Aorta (tissue), 5 donors: ENCODE measurements around the gene E2F1. TPM values are rescaled to one million over a fixed set of nuclear protein-coding genes. Genes with fewer than 3 reads are reported as not detected.

Experiments used
- ATAC-seq: fragments of 200-7000 bp; cut with Tn5 transposase; one replicate; pipeline ENCODE4 v1.9.1; 2022; ENCODE audit warnings: moderate library complexity; ENCODE audit not compliant: low FRiP score
- DNase-seq, 2 donors: peaks; one replicate each; pipeline ENCODE4 v3.0.0-alpha.2; 2020
- H3K27ac ChIP-seq, 2 donors: one replicate each; pipeline ENCODE4 v1.5.1; 2013; ENCODE audit warnings: low read length in 2 of 2, mild to moderate bottlenecking in 2 of 2, moderate library complexity in 2 of 2, control low read depth in 1 of 2, inconsistent platforms in 1 of 2, low read depth in 1 of 2
- H3K27me3 ChIP-seq, 2 donors: one replicate each; pipeline ENCODE4 v1.6.1; 2013; ENCODE audit warnings: control low read depth in 1 of 2, low read length in 1 of 2, mild to moderate bottlenecking in 1 of 2, moderate library complexity in 1 of 2; ENCODE audit not compliant: insufficient read depth in 2 of 2, control insufficient read depth in 1 of 2
- H3K36me3 ChIP-seq, 2 donors: one replicate each; pipeline ENCODE4 v1.6.1; 2013; ENCODE audit warnings: control low read depth in 1 of 2, low read length in 1 of 2, mild to moderate bottlenecking in 1 of 2; ENCODE audit not compliant: insufficient read depth in 2 of 2, control insufficient read depth in 1 of 2
- H3K4me1 ChIP-seq, 2 donors: one replicate each; pipeline ENCODE4 v1.6.1; 2013; ENCODE audit warnings: low read length in 2 of 2, control low read depth in 1 of 2, mild to moderate bottlenecking in 1 of 2, moderate library complexity in 1 of 2; ENCODE audit not compliant: insufficient read depth in 2 of 2, control insufficient read depth in 1 of 2
- H3K4me3 ChIP-seq, 2 donors: one replicate each; pipeline ENCODE4 v1.5.1; 2013; ENCODE audit warnings: low read length in 2 of 2, control low read depth in 1 of 2, mild to moderate bottlenecking in 1 of 2
- H3K9me3 ChIP-seq: one replicate; pipeline ENCODE4 v1.6.1; 2013; ENCODE audit warnings: mild to moderate bottlenecking, low read length; ENCODE audit not compliant: control insufficient read depth
- WGBS, 2 donors: extraction: QIAGEN DNeasy Blood & Tissue Kit; methylation state at CpG; one replicate each; pipeline ENCODE4 v1.1.7; 2013; 5-methylcytosine and 5-hydroxymethylcytosine counted together
- intact Hi-C, 2 donors: fragments of 100-400 bp; cut with DNase I; formaldehyde crosslinking; loops; one replicate each; pipeline versions ENCODE4 v1.14.2 to v1.15.0; 2022
- polyA plus RNA-seq, 2 donors: library from polyadenylated mRNA; stranded (reverse); fragments of 200-250 nt; gene quantifications; one replicate each; pipeline ENCODE4 v1.2.3, GENCODE V29; 2013
- total RNA-seq, 2 donors: library from RNA; stranded (reverse); fragmentation: NEBNext Ultra II Directional; extraction: Animal tissue kit (Norgen Biotek cat#: 25700); gene quantifications; one replicate each; pipeline ENCODE4 v1.2.1, GENCODE V29; 2021
- donor health status: healthy with polysubstance abuse.
- donor health status: Bipolar disorder and iron deficiency.
- donor health status: DM: no; HTN: no; CAD: no.
- donor health status: DM: no; HTN: no; CAD: no.
- donor health status: DM: yes; HTN: yes; CAD: no.

Gene E2F1
- total and polyA plus RNA-seq, 4 donors: 1.4 to 1.6 (median 1.6) TPM

GRCh38 chr20:33653900-33654596 is 32.1 kb downstream of the E2F1 start:
- no peaks in the 10 kb centered on the region for H3K9me3 ChIP-seq
- DNase-seq: peak in 1 of 2 donors; percentile 75
- H3K4me3 ChIP-seq: no peak overlapping the region
- no peaks in the 10 kb centered on the region for H3K36me3 ChIP-seq
- no peak for ATAC-seq
- intact Hi-C loops: loop anchor here in 1 of 2 donors (5.0 kb wide), 1 partner anchor 197 kb away; no protein-coding TSS in a partner anchor
- WGBS, 2 donors: 87 to 92% methylated on average over 10 to 11 of the region's 11 CpGs
- H3K27me3 ChIP-seq: no peaks in the 10 kb centered on the region
- no peak overlapping the region for H3K27ac ChIP-seq
- H3K4me1 ChIP-seq: no peaks in the 10 kb centered on the region

GRCh38 chr20:33653218-33653899 is 32.8 kb downstream of the E2F1 start:
- 33 to 35% methylated on average over 16 of the region's 16 CpGs for WGBS, 2 donors
- Histone ChIP-seq H3K27ac (no peak overlapping the region), H3K4me1 (no peaks in the 10 kb centered on the region), H3K4me3 (no peak overlapping the region), H3K36me3 (no peaks in the 10 kb centered on the region), H3K9me3 (no peaks in the 10 kb centered on the region), H3K27me3 (no peaks in the 10 kb centered on the region)
- intact Hi-C loops: loop anchor here in 1 of 2 donors (5.0 kb wide), 1 partner anchor 196 kb away; no protein-coding TSS in a partner anchor
- peak; percentile 63 to 87 for DNase-seq
- peak; percentile 62 for ATAC-seq

- H3K27ac ChIP-seq: no peak overlapping the region
- no peaks in the 10 kb centered on the region for H3K27me3 ChIP-seq
- no peak overlapping the region for H3K4me3 ChIP-seq
- H3K36me3 ChIP-seq: no peaks in the 10 kb centered on the region
- no peak for ATAC-seq
- H3K4me1 ChIP-seq: peaks cover 0 to 4% of the 10 kb centered on the region in 2 donors
- no peaks in the 10 kb centered on the region for H3K9me3 ChIP-seq
- no peak for DNase-seq
- intact Hi-C loops: loop anchor here in 1 of 2 donors (5.0 kb wide), 1 partner anchor 194 kb away; no protein-coding TSS in a partner anchor
- 84 to 87% methylated on average over 13 of the region's 13 CpGs for WGBS, 2 donors
Observed at GRCh38 chr20:33651562-33652048, 34.6 kb downstream of the E2F1 start.

GRCh38 chr20:33650753-33651561 is 35.2 kb downstream of the E2F1 start:
- H3K27me3 ChIP-seq: no peaks in the 10 kb centered on the region
- no peaks in the 10 kb centered on the region for H3K36me3 ChIP-seq
- DNase-seq (no peak), ATAC-seq (no peak)
- peaks cover 0 to 4% of the 10 kb centered on the region in 2 donors for H3K4me1 ChIP-seq
- H3K9me3 ChIP-seq: no peaks in the 10 kb centered on the region
- H3K27ac ChIP-seq: no peak overlapping the region
- WGBS, 2 donors: 91% methylated on average over 10 of the region's 10 CpGs
- H3K4me3 ChIP-seq: no peak overlapping the region
- intact Hi-C loops: loop anchor here in 1 of 2 donors (5.0 kb wide), 1 partner anchor 194 kb away; no protein-coding TSS in a partner anchor

- Histone ChIP-seq H3K9me3 (no peaks in the 10 kb centered on the region), H3K27ac (no peak overlapping the region), H3K4me3 (no peak overlapping the region), H3K4me1 (peaks cover 0 to 4% of the 10 kb centered on the region in 2 donors), H3K27me3 (no peaks in the 10 kb centered on the region), H3K36me3 (peaks cover 0 to 2% of the 10 kb centered on the region in 2 donors)
- WGBS, 2 donors: 94% methylated on average over 11 of the region's 11 CpGs
- DNase-seq (no peak), ATAC-seq (no peak)
- intact Hi-C loops: loop anchor here in 1 of 2 donors (5.0 kb wide), 1 partner anchor 193 kb away; no protein-coding TSS in a partner anchor
Observed at GRCh38 chr20:33650111-33650752, 36.0 kb downstream of the E2F1 start.

GRCh38 chr20:33649201-33649681 is 36.9 kb downstream of the E2F1 start:
- peak in 1 of 2 donors; percentile 52 for DNase-seq
- no peaks in the 10 kb centered on the region for H3K27me3 ChIP-seq
- H3K36me3 ChIP-seq: peaks cover 0 to 7% of the 10 kb centered on the region in 2 donors
- H3K4me1 ChIP-seq: peaks cover 0 to 4% of the 10 kb centered on the region in 2 donors
- intact Hi-C loops: loop anchor here in 1 of 2 donors (5.0 to 10.0 kb wide), 2 partner anchors 187 to 234 kb away; no protein-coding TSS in a partner anchor
- H3K27ac ChIP-seq: no peak overlapping the region
- no peaks in the 10 kb centered on the region for H3K9me3 ChIP-seq
- no peak for ATAC-seq
- no peak overlapping the region for H3K4me3 ChIP-seq
- WGBS, 2 donors: 81 to 82% methylated on average over 19 of the region's 19 CpGs

GRCh38 chr20:33648396-33649004 is 37.7 kb downstream of the E2F1 start:
- peaks cover 0 to 7% of the 10 kb centered on the region in 2 donors for H3K36me3 ChIP-seq
- ATAC-seq: peak; percentile 6
- H3K4me1 ChIP-seq: peaks cover 0 to 4% of the 10 kb centered on the region in 2 donors
- DNase-seq: no peak
- H3K27ac ChIP-seq: no peak overlapping the region
- intact Hi-C loops: loop anchor here in 1 of 2 donors (5.0 to 10.0 kb wide), 2 partner anchors 186 to 234 kb away; no protein-coding TSS in a partner anchor
- H3K4me3 ChIP-seq: no peak overlapping the region
- no peaks in the 10 kb centered on the region for H3K9me3 ChIP-seq
- H3K27me3 ChIP-seq: no peaks in the 10 kb centered on the region
- 80 to 86% methylated on average over 14 of the region's 14 CpGs for WGBS, 2 donors
